PC-9 (cell line): ENCODE measurements around the gene METTL17. TPM values are rescaled to one million over a fixed set of nuclear protein-coding genes. Genes with fewer than 3 reads are reported as not detected.
"Not testable (repeated sequence)": the region's sequence is repeated elsewhere in the genome, so short reads cannot be mapped to it uniquely, and the experiment has no call there.

Experiments used
- BruUV-seq: library from RNA; stranded (reverse); fragments of 400-500 nt; replicated peaks from 2 replicates; lab custom pipeline; 2021; lab: Mats Ljungman, UMichigan
- CTCF ChIA-PET: fragments of 300-600 bp; sonication (Branson Sonifier 250); formaldehyde crosslinking; loops from one replicate; lab custom pipeline; 2022; ENCODE audit warnings: antibody characterized with exemption; lab: Charles Lee
- POLR2A ChIA-PET: fragments of 300-600 bp; sonication (Branson Sonifier 250); formaldehyde crosslinking; loops from one replicate; lab custom pipeline; 2022; ENCODE audit warnings: antibody characterized with exemption; ENCODE audit not compliant: unreplicated experiment; lab: Charles Lee
- DNase-seq, 2 experiments: peaks; one replicate each; pipeline versions ENCODE4 v3.0.0 to v3.0.0-alpha.2; 2015 to 2022; ENCODE audit warnings: mixed read lengths in 1 of 2
- H2AFZ ChIP-seq: fragments of 200-600 bp; sonication (generic); 2 replicates; pipeline ENCODE4 v1.8.1; 2017; ENCODE audit warnings: antibody characterized with exemption
- H3F3A ChIP-seq: fragments of 200-600 bp; sonication (generic); 2 replicates; pipeline ENCODE4 v1.8.1; 2017; ENCODE audit warnings: antibody characterized with exemption, mild to moderate bottlenecking, low read depth; ENCODE audit not compliant: insufficient read depth
- H3K27ac ChIP-seq: fragments of 200-600 bp; sonication (generic); 2 replicates; pipeline ENCODE4 v1.6.1; 2016; ENCODE audit warnings: mixed run types
- H3K27me3 ChIP-seq: fragments of 200-600 bp; sonication (generic); 2 replicates; pipeline ENCODE4 v1.6.1; 2016; ENCODE audit warnings: low read depth, mixed run types; ENCODE audit not compliant: insufficient read depth
- H3K36me3 ChIP-seq: fragments of 200-600 bp; sonication (generic); 2 replicates; pipeline ENCODE4 v1.6.1; 2016; ENCODE audit warnings: low read depth, mixed run types
- H3K4me1 ChIP-seq: fragments of 200-600 bp; sonication (generic); replicated peaks from 2 replicates; pipeline ENCODE4 v1.6.1; 2016; ENCODE audit warnings: mixed run types; ENCODE audit not compliant: insufficient read depth
- H3K4me2 ChIP-seq: fragments of 200-600 bp; sonication (generic); 2 replicates; pipeline ENCODE4 v1.6.1; 2017; ENCODE audit warnings: mixed run types
- H3K4me3 ChIP-seq: fragments of 200-600 bp; sonication (generic); 2 replicates; pipeline ENCODE4 v1.6.1; 2016; ENCODE audit warnings: mixed run types
- H3K79me2 ChIP-seq: fragments of 200-600 bp; sonication (generic); 2 replicates; pipeline ENCODE4 v1.6.1; 2017; ENCODE audit warnings: low read depth, mixed run types
- H3K9me2 ChIP-seq: fragments of 200-600 bp; sonication (generic); 2 replicates; pipeline ENCODE4 v1.8.1; 2017; ENCODE audit warnings: mild to moderate bottlenecking; ENCODE audit not compliant: insufficient read depth
- H3K9me3 ChIP-seq: fragments of 200-600 bp; sonication (generic); 2 replicates; pipeline ENCODE4 v1.8.1; 2016; ENCODE audit warnings: low read depth; ENCODE audit not compliant: insufficient read depth
- H4K20me1 ChIP-seq: fragments of 200-600 bp; sonication (generic); 2 replicates; pipeline ENCODE4 v1.8.1; 2017; ENCODE audit not compliant: insufficient read depth
- EZH2 ChIP-seq: fragments of 200-600 bp; sonication (generic); IDR thresholded peaks from 2 replicates; pipeline ENCODE4 v1.8.0; 2017; ENCODE audit warnings: antibody characterized with exemption, low read depth
- intact Hi-C: fragments of 100-400 bp; cut with micrococcal nuclease; formaldehyde crosslinking; loops from one replicate; pipeline ENCODE4 v1.10.0; 2022; ENCODE audit not compliant: unreplicated experiment
- total RNA-seq: library from RNA; stranded (reverse); gene quantifications from 2 replicates; pipeline ENCODE4 v1.2.3, GENCODE V29; 2021
- TF ChIP-seq, protein P1 (sequence below): fragments of 200-600 bp; sonication (generic); conservative IDR thresholded peaks from 2 replicates; pipeline ENCODE4 v1.6.1; 2017; ENCODE audit warnings: mixed run types, antibody characterized with exemption, mild to moderate bottlenecking, moderate library complexity

Gene METTL17
- total RNA-seq, 1 experiment from 2014 or later, result 51.2 TPM

DNA sequence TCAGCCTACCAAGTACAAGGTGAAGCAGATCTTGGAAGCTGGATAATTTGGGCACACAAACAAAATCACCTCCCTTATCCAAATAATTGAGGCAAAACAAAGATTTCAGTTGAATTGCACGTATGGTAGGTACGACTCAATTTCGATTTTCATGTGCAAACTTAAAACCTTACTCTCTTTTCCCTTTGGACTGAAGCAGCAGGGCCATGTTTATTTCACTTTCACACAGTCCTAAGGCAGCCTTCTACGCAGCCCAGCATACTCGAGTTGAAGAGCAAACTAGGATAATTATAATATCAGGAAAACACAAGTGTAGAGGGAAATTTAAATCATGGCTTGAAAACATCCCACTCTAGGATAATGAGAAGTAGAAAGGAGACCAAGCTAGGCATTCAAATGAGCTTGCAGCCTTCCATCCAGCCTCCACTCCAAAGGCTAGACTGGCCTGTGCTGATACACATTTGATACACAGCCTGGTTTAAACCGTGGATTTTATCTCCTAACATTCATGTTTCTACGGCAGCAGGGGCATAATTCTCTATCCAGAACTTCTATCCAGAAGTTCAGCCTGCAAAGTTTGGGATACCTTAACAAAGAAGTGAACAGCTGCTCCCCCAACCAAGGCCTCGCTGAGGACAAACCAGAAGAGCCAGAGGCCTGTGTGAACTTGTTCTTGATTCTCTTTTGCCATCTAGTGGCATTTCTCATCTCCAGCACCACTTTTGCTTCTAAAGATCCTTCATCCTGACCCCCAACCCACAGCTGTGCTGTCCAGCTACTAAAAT lies 50.0 kb downstream of the METTL17 start:
- Histone ChIP-seq H3K4me1 (peaks cover 15% of the 10 kb centered on the region), H3K4me3 (no peak overlapping the region), H3K79me2 (no peaks in the 10 kb centered on the region), H3K27ac (no peak overlapping the region), H4K20me1 (no peaks in the 10 kb centered on the region), H2AFZ (no peak overlapping the region), H3K36me3 (no peaks in the 10 kb centered on the region), H3K4me2 (no peak overlapping the region), H3K9me2 (no peaks in the 10 kb centered on the region), H3K9me3 (no peaks in the 10 kb centered on the region), H3F3A (peaks cover 9% of the 10 kb centered on the region; the same call in 1 of the 2 replicates), H3K27me3 (no peaks in the 10 kb centered on the region)
- DNase-seq, result peak; percentile 22 to 43
- no TSS peak for BruUV-seq
- intact Hi-C loops, result loop anchor here (1.0 kb wide), 2 partner anchors 25 to 182 kb away; no protein-coding TSS in a partner anchor
- no peak for TF ChIP-seq EZH2
- TF ChIP-seq, protein P1, sequence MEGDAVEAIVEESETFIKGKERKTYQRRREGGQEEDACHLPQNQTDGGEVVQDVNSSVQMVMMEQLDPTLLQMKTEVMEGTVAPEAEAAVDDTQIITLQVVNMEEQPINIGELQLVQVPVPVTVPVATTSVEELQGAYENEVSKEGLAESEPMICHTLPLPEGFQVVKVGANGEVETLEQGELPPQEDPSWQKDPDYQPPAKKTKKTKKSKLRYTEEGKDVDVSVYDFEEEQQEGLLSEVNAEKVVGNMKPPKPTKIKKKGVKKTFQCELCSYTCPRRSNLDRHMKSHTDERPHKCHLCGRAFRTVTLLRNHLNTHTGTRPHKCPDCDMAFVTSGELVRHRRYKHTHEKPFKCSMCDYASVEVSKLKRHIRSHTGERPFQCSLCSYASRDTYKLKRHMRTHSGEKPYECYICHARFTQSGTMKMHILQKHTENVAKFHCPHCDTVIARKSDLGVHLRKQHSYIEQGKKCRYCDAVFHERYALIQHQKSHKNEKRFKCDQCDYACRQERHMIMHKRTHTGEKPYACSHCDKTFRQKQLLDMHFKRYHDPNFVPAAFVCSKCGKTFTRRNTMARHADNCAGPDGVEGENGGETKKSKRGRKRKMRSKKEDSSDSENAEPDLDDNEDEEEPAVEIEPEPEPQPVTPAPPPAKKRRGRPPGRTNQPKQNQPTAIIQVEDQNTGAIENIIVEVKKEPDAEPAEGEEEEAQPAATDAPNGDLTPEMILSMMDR, result peak; percentile 57; the same call in 1 of the 2 replicates
- POLR2A ChIA-PET, result no interaction called here
- CTCF ChIA-PET, result interaction anchor here (1.0 to 2.0 kb wide), 2 partner anchors 25 to 69 kb away, joined by 7 to 18 read pairs; no protein-coding TSS in a partner anchor

DNA sequence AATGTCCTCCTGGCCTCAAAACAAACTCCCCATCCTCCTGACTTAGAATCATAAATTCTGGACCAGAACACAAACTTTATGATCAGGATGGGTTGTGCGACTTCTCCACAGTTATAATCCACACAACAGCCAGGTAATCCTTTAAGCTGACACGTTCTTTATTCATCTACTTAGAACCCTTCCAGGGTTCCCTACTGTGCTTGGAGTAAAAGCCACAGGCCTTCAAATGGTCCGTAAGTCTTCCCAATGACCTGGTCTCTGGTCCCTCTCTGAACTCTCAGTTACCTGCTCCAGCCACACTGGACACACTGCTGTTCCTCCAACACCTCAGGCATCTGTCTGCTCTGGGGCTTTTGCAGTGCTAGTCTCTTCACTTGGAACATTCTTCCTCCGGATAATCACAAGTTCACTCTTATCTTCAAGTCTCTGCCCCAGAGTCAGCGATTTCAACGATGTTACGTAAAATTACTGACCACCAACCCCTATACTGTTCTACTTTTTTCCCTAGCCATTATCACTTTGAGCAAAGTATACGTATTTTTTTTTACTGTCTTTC lies 50.7 kb downstream of the METTL17 start:
- H3K4me1 ChIP-seq, result peaks cover 15% of the 10 kb centered on the region
- ChIA-PET CTCF (interaction anchor here (0.6 to 2.0 kb wide), 3 partner anchors 19 to 70 kb away, joined by 3 to 18 read pairs (median 7); no protein-coding TSS in a partner anchor), POLR2A (no interaction called here)
- no peaks in the 10 kb centered on the region for H3K36me3 ChIP-seq
- no peak for DNase-seq
- H3K4me3 ChIP-seq, result no peak overlapping the region
- H4K20me1 ChIP-seq, result no peaks in the 10 kb centered on the region
- no peak overlapping the region for H3K27ac ChIP-seq
- no peak overlapping the region for H2AFZ ChIP-seq
- H3K9me3 ChIP-seq, result no peaks in the 10 kb centered on the region
- TF ChIP-seq, protein P1, result 0 out of 2 replicates have a peak, but pooled peaks have one; percentile 20
- no peak for TF ChIP-seq EZH2
- intact Hi-C loops, result loop anchor here (1.0 kb wide), 2 partner anchors 26 to 183 kb away; no protein-coding TSS in a partner anchor
- no peak overlapping the region for H3K4me2 ChIP-seq
- H3F3A ChIP-seq, result peaks cover 9% of the 10 kb centered on the region; the same call in 1 of the 2 replicates
- no TSS peak for BruUV-seq
- H3K79me2 ChIP-seq, result no peaks in the 10 kb centered on the region
- H3K9me2 ChIP-seq, result no peaks in the 10 kb centered on the region
- no peaks in the 10 kb centered on the region for H3K27me3 ChIP-seq

DNA sequence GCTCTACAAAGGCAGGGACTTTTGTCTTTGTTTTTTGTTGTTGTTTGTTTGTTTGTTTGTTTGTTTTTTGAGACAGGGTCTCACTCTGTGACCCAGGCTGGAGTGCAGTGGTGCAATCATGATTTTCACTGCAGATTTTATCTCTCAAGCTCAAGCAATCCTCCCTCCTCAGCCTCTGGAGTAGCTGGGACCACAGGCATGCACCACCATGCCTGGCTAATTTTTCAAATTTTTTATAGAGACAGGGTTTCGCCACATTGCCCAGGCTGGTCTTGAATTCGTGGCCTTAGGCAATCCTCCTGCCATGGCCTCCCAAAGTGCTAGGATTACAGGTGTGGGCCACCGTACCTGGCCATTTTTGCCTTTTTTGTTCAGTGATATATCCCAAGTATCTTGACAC lies 51.2 kb downstream of the METTL17 start:
- POLR2A ChIA-PET, H2AFZ ChIP-seq, H4K20me1 ChIP-seq, H3K4me2 ChIP-seq, H3K4me3 ChIP-seq, BruUV-seq, H3K9me3 ChIP-seq, H3K27ac ChIP-seq, H3F3A ChIP-seq, H3K27me3 ChIP-seq, H3K36me3 ChIP-seq, H3K9me2 ChIP-seq, H3K79me2 ChIP-seq, DNase-seq: not testable (repeated sequence)
- CTCF ChIA-PET, result interaction anchor here (0.6 to 2.0 kb wide), 2 partner anchors 20 to 26 kb away, joined by 3 to 18 read pairs; no protein-coding TSS in a partner anchor
- H3K4me1 ChIP-seq, result peaks cover 15% of the 10 kb centered on the region
- intact Hi-C loops, result loop anchor here (1.0 kb wide), 2 partner anchors 27 to 184 kb away; no protein-coding TSS in a partner anchor
